Sigmoid colon (tissue), 7 donors: ENCODE measurements around the gene ZIC5. TPM values are rescaled to one million over a fixed set of nuclear protein-coding genes. Genes with fewer than 3 reads are reported as not detected.

Experiments used
- DNase-seq: peaks from one replicate; pipeline ENCODE4 v3.0.0-alpha.2; 2019
- H3K27ac ChIP-seq, 4 donors: fragments of 200-600 bp; sonication (generic); one replicate each; pipeline ENCODE4 v1.5.1; 2016 to 2019; ENCODE audit warnings: mild to moderate bottlenecking in 1 of 4
- H3K27me3 ChIP-seq, 3 donors: fragments of 200-600 bp; sonication (generic); one replicate each; pipeline ENCODE4 v1.5.1; 2019; ENCODE audit warnings: mild to moderate bottlenecking in 1 of 3
- H3K36me3 ChIP-seq, 4 donors: fragments of 200-600 bp; sonication (generic); one replicate each; pipeline ENCODE4 v1.5.1; 2016 to 2019
- H3K4me1 ChIP-seq, 4 donors: fragments of 200-600 bp; sonication (generic); one replicate each; pipeline ENCODE4 v1.5.1; 2017 to 2019
- H3K4me3 ChIP-seq, 4 donors: fragments of 200-600 bp; sonication (generic); one replicate each; pipeline ENCODE4 v1.5.1; 2017 to 2019; ENCODE audit warnings: mild to moderate bottlenecking in 2 of 4, moderate library complexity in 1 of 4
- H3K9me3 ChIP-seq, 4 donors: fragments of 200-600 bp in 3 of 4; sonication (generic) in 3 of 4; one replicate each; pipeline versions ENCODE4 v1.5.1 to v1.6.1; 2013 to 2019
- EP300 ChIP-seq, 4 donors: sonication (generic); formaldehyde crosslinking; IDR thresholded peaks; one replicate each; pipeline ENCODE4 v1.6.1; 2017; ENCODE audit warnings: antibody characterized with exemption in 4 of 4
- POLR2A ChIP-seq, 2 donors: fragments of 450-650 bp; IDR thresholded peaks; one replicate each; pipeline ENCODE4 v1.6.1; 2016; ENCODE audit warnings: antibody characterized with exemption in 2 of 2, mild to moderate bottlenecking in 2 of 2, moderate library complexity in 2 of 2
- POLR2AphosphoS5 ChIP-seq, 4 donors: sonication (generic); formaldehyde crosslinking; IDR thresholded peaks; one replicate each; pipeline ENCODE4 v1.6.1; 2017; ENCODE audit warnings: antibody characterized with exemption in 4 of 4
- WGBS, 2 donors: extraction: QIAGEN DNeasy Blood & Tissue Kit; methylation state at CpG; one replicate each; pipeline ENCODE4 v1.1.7; 2013; 5-methylcytosine and 5-hydroxymethylcytosine counted together
- intact Hi-C: fragments of 100-400 bp; cut with DNase I; formaldehyde crosslinking; loops from one replicate; pipeline ENCODE4 v1.15.1; 2023
- polyA plus RNA-seq, 3 donors: library from polyadenylated mRNA; stranded (reverse); fragments of 200-250 nt; gene quantifications; one replicate each; pipeline ENCODE4 v1.2.3, GENCODE V29; 2013
- total RNA-seq, 4 donors: library from RNA; depleted of rRNA; stranded (reverse); fragments of >200 nt; gene quantifications; one replicate each; pipeline ENCODE4 v1.1.0, GENCODE V29; 2016
- TF ChIP-seq, protein P1 (sequence below), 4 experiments: fragments of 450-650 bp in 3 of 4; fragments of 200-600 bp in 1 of 4; IDR thresholded peaks; one replicate each; pipeline ENCODE4 v1.5.1; 2016 to 2019; ENCODE audit warnings: antibody characterized with exemption in 4 of 4, mild to moderate bottlenecking in 3 of 4, moderate library complexity in 2 of 4
- donor health status: healthy with polysubstance abuse.
- donor health status: Bipolar disorder and iron deficiency.
- donor health status: healthy.

Gene ZIC5
- total and polyA plus RNA-seq, 7 donors: not detected

- Histone ChIP-seq H3K27me3 (peaks cover 90 to 100% (median 100%) of the 10 kb centered on the region in 3 donors), H3K4me1 (peaks cover 0 to 43% (median 38%) of the 10 kb centered on the region in 4 donors), H3K9me3 (peaks cover 0 to 2% (median 0%) of the 10 kb centered on the region in 4 donors), H3K4me3 (no peak overlapping the region), H3K36me3 (no peaks in the 10 kb centered on the region), H3K27ac (no peak overlapping the region)
- intact Hi-C loops: no loop called here
- no peak for TF ChIP-seq EP300 (IDR thresholded peaks at IDR 0.05)
- 2% methylated on average over 18 of the region's 18 CpGs for WGBS, 2 donors
- no peak for DNase-seq
Measured at GRCh38 chr13:99978799-99979452, 7.4 kb upstream of the ZIC5 start.

GRCh38 chr13:99977912-99978798 is 6.6 kb upstream of the ZIC5 start:
- peaks cover 90 to 100% (median 100%) of the 10 kb centered on the region in 3 donors for H3K27me3 ChIP-seq
- peaks cover 0 to 2% (median 0%) of the 10 kb centered on the region in 4 donors for H3K9me3 ChIP-seq
- intact Hi-C loops: no loop called here
- no peak overlapping the region for H3K27ac ChIP-seq
- no peak overlapping the region for H3K4me3 ChIP-seq
- no peak for TF ChIP-seq POLR2AphosphoS5 (IDR thresholded peaks at IDR 0.05)
- TF ChIP-seq, protein P1, sequence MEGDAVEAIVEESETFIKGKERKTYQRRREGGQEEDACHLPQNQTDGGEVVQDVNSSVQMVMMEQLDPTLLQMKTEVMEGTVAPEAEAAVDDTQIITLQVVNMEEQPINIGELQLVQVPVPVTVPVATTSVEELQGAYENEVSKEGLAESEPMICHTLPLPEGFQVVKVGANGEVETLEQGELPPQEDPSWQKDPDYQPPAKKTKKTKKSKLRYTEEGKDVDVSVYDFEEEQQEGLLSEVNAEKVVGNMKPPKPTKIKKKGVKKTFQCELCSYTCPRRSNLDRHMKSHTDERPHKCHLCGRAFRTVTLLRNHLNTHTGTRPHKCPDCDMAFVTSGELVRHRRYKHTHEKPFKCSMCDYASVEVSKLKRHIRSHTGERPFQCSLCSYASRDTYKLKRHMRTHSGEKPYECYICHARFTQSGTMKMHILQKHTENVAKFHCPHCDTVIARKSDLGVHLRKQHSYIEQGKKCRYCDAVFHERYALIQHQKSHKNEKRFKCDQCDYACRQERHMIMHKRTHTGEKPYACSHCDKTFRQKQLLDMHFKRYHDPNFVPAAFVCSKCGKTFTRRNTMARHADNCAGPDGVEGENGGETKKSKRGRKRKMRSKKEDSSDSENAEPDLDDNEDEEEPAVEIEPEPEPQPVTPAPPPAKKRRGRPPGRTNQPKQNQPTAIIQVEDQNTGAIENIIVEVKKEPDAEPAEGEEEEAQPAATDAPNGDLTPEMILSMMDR (IDR thresholded peaks at IDR 0.05): no peak
- TF ChIP-seq EP300 (IDR thresholded peaks at IDR 0.05): no peak
- TF ChIP-seq POLR2A (IDR thresholded peaks at IDR 0.05): no peak
- H3K36me3 ChIP-seq: no peaks in the 10 kb centered on the region
- peaks cover 0 to 43% (median 38%) of the 10 kb centered on the region in 4 donors for H3K4me1 ChIP-seq
- DNase-seq: no peak
- 9% methylated on average over 52 of the region's 52 CpGs for WGBS, 2 donors

DNA sequence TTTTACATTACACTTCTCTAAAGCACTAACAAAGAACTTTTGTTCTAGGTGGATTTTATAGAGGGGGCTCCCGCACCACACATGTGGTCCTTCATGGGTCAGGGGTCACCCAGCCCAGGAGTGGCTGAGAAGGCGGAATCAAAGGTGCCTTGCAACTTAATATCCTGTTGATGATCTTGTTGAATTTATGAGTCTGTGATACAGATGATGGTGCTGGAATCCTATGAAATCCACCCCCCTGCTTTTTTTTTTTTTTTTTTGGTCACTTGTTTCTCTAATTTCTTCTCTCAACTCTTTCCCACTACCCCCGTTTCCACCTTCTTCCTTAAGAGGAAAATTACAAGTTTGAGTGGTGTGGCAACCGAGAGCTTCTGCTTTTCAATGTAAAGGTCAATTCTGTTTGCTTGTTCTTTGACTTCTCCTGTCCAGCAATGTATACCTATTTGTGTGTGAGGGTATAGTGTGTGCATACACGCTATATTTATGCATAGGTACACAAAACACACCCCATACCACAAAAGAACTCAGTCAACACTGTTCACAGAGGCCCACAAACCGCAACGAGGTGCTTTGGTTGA is 5.9 kb upstream of the ZIC5 start:
- TF ChIP-seq POLR2AphosphoS5 (IDR thresholded peaks at IDR 0.05): no peak
- TF ChIP-seq, protein P1 (IDR thresholded peaks at IDR 0.05): no peak
- no peak for TF ChIP-seq POLR2A (IDR thresholded peaks at IDR 0.05)
- no peak for TF ChIP-seq EP300 (IDR thresholded peaks at IDR 0.05)
- H3K9me3 ChIP-seq: peaks cover 0 to 2% (median 0%) of the 10 kb centered on the region in 4 donors
- intact Hi-C loops: no loop called here
- DNase-seq: no peak
- H3K27me3 ChIP-seq: peaks cover 90 to 100% (median 100%) of the 10 kb centered on the region in 3 donors
- H3K4me1 ChIP-seq: peaks cover 0 to 39% (median 36%) of the 10 kb centered on the region in 4 donors
- WGBS, 2 donors: 13 to 24% methylated on average over 7 of the region's 7 CpGs
- no peak overlapping the region for H3K4me3 ChIP-seq
- H3K27ac ChIP-seq: no peak overlapping the region
- no peaks in the 10 kb centered on the region for H3K36me3 ChIP-seq

- 39 to 66% methylated on average over 5 of the region's 5 CpGs for WGBS, 2 donors
- intact Hi-C loops: no loop called here
- H3K4me1 ChIP-seq: peaks cover 0 to 36% (median 32%) of the 10 kb centered on the region in 4 donors
Measured at GRCh38 chr13:99976575-99976974, 5.0 kb upstream of the ZIC5 start.

More at GRCh38 chr13:99976575-99976974, 5.0 kb upstream of the ZIC5 start:
- H3K27me3 ChIP-seq: peaks cover 90 to 100% (median 100%) of the 10 kb centered on the region in 3 donors
- no peak overlapping the region for H3K4me3 ChIP-seq
- TF ChIP-seq POLR2AphosphoS5 (IDR thresholded peaks at IDR 0.05): peak in 1 of 4 donors; percentile 26
- TF ChIP-seq, protein P1 (IDR thresholded peaks at IDR 0.05): no peak
- no peaks in the 10 kb centered on the region for H3K36me3 ChIP-seq
- peaks cover 0 to 2% (median 0%) of the 10 kb centered on the region in 4 donors for H3K9me3 ChIP-seq
- H3K27ac ChIP-seq: no peak overlapping the region
- no peak for DNase-seq
